ENCODE data around the gene DSP. TPM values are rescaled to one million over a fixed set of nuclear protein-coding genes. Genes with fewer than 3 reads are reported as not detected.

The DSP gene
- total and polyA plus RNA-seq, 10 of the 15 experiments (the other 5 are each of a cell fraction or from before 2014, with no cell fraction given), result under 0.01 to 0.36 (median 0.04) TPM; not detected in 4

DNA sequence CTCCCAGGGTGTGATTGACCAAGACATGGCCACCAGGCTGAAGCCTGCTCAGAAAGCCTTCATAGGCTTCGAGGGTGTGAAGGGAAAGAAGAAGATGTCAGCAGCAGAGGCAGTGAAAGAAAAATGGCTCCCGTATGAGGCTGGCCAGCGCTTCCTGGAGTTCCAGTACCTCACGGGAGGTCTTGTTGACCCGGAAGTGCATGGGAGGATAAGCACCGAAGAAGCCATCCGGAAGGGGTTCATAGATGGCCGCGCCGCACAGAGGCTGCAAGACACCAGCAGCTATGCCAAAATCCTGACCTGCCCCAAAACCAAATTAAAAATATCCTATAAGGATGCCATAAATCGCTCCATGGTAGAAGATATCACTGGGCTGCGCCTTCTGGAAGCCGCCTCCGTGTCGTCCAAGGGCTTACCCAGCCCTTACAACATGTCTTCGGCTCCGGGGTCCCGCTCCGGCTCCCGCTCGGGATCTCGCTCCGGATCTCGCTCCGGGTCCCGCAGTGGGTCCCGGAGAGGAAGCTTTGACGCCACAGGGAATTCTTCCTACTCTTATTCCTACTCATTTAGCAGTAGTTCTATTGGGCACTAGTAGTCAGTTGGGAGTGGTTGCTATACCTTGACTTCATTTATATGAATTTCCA is 43.9 kb downstream of the DSP start:
- ChIA-PET RAD21 (ENCODE audit: unreplicated experiment) (no interaction called here), POLR2A (no interaction called here), SMC1A (ENCODE audit: uncharacterized antibody, unreplicated experiment) (no interaction called here), CTCF (no interaction called here)
- ATAC-seq (no peak), FAIRE-seq (no peak), DNase-seq (ENCODE audit: low read depth, low spot score) (no peak)
- in situ Hi-C loops (cut with MboI) (no loop called here), intact Hi-C loops (cut with micrococcal nuclease; ENCODE audit: unreplicated experiment) (no loop called here)
- WGBS (ENCODE audit: insufficient coverage, insufficient replicate concordance, low lambda C conversion rate, missing lambda C conversion rate), result 76% methylated on average over 27 of the region's 28 CpGs
- Histone ChIP-seq H3K79me2 (ENCODE audit: control insufficient read depth, insufficient read depth, low read length) (peaks cover 6% of the 10 kb centered on the region), H3K4me2 (ENCODE audit: control insufficient read depth, insufficient read depth) (no peak overlapping the region), H3K36me3 (ENCODE audit: control insufficient read depth in 2 of 2, insufficient read depth in 2 of 2, low read length in 1 of 2) (no peaks in the 10 kb centered on the region), H3K9ac (ENCODE audit: control insufficient read depth, insufficient read depth, low read length) (no peak overlapping the region), H2AFZ (ENCODE audit: control insufficient read depth, low read depth, low read length) (no peak overlapping the region), H3K9me3 (replicated peaks; ENCODE audit: control insufficient read depth, insufficient read depth, low read length) (no peaks in the 10 kb centered on the region), H3K27ac (ENCODE audit: control insufficient read depth, insufficient read depth) (no peak overlapping the region), H4K20me1 (ENCODE audit: control insufficient read depth, insufficient read depth) (no peaks in the 10 kb centered on the region), H3K27me3 (replicated peaks in 1 of 2; ENCODE audit: control insufficient read depth in 2 of 2, insufficient read depth in 2 of 2, low read length in 1 of 2) (no peaks in the 10 kb centered on the region; a peak in 1 of 4 replicates), H3K4me1 (ENCODE audit: control insufficient read depth, insufficient read depth, low read length) (no peaks in the 10 kb centered on the region), H3K4me3 (no peak overlapping the region)
- TF ChIP-seq BCL11A (IDR thresholded peaks at IDR 0.05; ENCODE audit: low read depth, low read length) (no peak), TAF1 (IDR thresholded peaks at IDR 0.05; ENCODE audit: borderline replicate concordance, low read depth, low read length) (no peak), ZNF622 (IDR thresholded peaks at IDR 0.05) (no peak), NRF1 (conservative IDR thresholded peaks at IDR 0.05; ENCODE audit: low read depth, low read length) (no peak), SPI1 (IDR thresholded peaks at IDR 0.05; ENCODE audit: borderline replicate concordance, insufficient read depth, low read depth, low read length) (no peak), JUNB (IDR thresholded peaks at IDR 0.05) (no peak)
- BruUV-seq (replicated peaks), result no TSS peak

DNA sequence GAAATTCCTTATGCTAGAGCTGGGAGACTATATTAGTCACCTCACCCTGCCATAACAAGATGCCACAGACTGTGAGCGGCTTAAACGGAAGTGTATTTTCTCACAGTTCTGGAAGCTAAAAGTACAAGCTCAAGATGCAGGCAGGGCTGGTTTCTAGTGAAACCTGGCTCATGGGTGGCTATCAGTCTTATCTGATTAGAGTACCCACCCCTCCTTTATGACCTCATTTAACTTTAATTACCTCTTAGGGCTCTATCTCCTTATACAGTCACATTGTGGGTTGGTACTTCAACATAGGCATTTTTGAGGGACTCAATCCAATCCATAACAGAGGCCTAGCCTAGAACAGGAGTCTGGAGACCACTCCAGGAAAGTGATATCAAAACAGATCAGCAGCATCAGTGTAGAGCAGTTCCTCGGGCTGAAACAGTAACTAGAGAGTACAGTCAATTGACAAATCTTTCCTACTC is 46.2 kb downstream of the DSP start:
- DNase-seq (ENCODE audit: low read depth, low spot score), result no peak
- in situ Hi-C loops (cut with MboI), result no loop called here
- no peak overlapping the region for H3K4me2 ChIP-seq (ENCODE audit: control insufficient read depth, insufficient read depth)
- H3K27me3 ChIP-seq (replicated peaks in 1 of 2; ENCODE audit: control insufficient read depth in 2 of 2, insufficient read depth in 2 of 2, low read length in 1 of 2), result no peaks in the 10 kb centered on the region
- no peak overlapping the region for H3K9ac ChIP-seq (ENCODE audit: control insufficient read depth, insufficient read depth, low read length)
- RAD21 ChIA-PET (ENCODE audit: unreplicated experiment), result no interaction called here
- POLR2A ChIA-PET, result interaction anchor here (0.6 kb wide), 1 partner anchor 12 kb away, joined by 3 read pairs; no protein-coding TSS in a partner anchor
- no peak for FAIRE-seq
- intact Hi-C loops (cut with micrococcal nuclease; ENCODE audit: unreplicated experiment), result no loop called here
- no peaks in the 10 kb centered on the region for H4K20me1 ChIP-seq (ENCODE audit: control insufficient read depth, insufficient read depth)
- BruUV-seq (replicated peaks), result no TSS peak
- H3K4me3 ChIP-seq, result no peak overlapping the region
- whole genome bisulfite sequencing (ENCODE audit: insufficient coverage, insufficient replicate concordance, low lambda C conversion rate, missing lambda C conversion rate), result 64% methylated on average over 3 of the region's 3 CpGs
- H3K36me3 ChIP-seq (ENCODE audit: control insufficient read depth in 2 of 2, insufficient read depth in 2 of 2, low read length in 1 of 2), result no peaks in the 10 kb centered on the region
- peaks cover 24% of the 10 kb centered on the region for H3K79me2 ChIP-seq (ENCODE audit: control insufficient read depth, insufficient read depth, low read length)
- H3K9me3 ChIP-seq (replicated peaks; ENCODE audit: control insufficient read depth, insufficient read depth, low read length), result no peaks in the 10 kb centered on the region
- SMC1A ChIA-PET (ENCODE audit: uncharacterized antibody, unreplicated experiment), result interaction anchor here (0.9 kb wide), 1 partner anchor 9 kb away, joined by 3 read pairs; no protein-coding TSS in a partner anchor
- H2AFZ ChIP-seq (ENCODE audit: control insufficient read depth, low read depth, low read length), result no peak overlapping the region
- TF ChIP-seq GATAD2B (conservative IDR thresholded peaks at IDR 0.05; ENCODE audit: low read depth) (no peak), NFIC (IDR thresholded peaks at IDR 0.05; ENCODE audit: low read depth, low read length) (no peak), RCOR1 (conservative IDR thresholded peaks at IDR 0.05; ENCODE audit: low read depth, low read length) (no peak), RB1 (IDR thresholded peaks at IDR 0.05; ENCODE audit: borderline replicate concordance) (no peak), NFYA (IDR thresholded peaks at IDR 0.05; ENCODE audit: borderline replicate concordance, low read depth, low read length) (no peak), SREBF1 (IDR thresholded peaks at IDR 0.05; ENCODE audit: low read length) (no peak), TCF7 (IDR thresholded peaks at IDR 0.05; ENCODE audit: borderline replicate concordance) (no peak), SIN3A (IDR thresholded peaks at IDR 0.05; ENCODE audit: low read depth, low read length) (no peak), CEBPB (IDR thresholded peaks at IDR 0.05; ENCODE audit: borderline replicate concordance in 1 of 2, low read depth in 2 of 2, low read length in 2 of 2) (no peak)
- TF ChIP-seq, protein P1, sequence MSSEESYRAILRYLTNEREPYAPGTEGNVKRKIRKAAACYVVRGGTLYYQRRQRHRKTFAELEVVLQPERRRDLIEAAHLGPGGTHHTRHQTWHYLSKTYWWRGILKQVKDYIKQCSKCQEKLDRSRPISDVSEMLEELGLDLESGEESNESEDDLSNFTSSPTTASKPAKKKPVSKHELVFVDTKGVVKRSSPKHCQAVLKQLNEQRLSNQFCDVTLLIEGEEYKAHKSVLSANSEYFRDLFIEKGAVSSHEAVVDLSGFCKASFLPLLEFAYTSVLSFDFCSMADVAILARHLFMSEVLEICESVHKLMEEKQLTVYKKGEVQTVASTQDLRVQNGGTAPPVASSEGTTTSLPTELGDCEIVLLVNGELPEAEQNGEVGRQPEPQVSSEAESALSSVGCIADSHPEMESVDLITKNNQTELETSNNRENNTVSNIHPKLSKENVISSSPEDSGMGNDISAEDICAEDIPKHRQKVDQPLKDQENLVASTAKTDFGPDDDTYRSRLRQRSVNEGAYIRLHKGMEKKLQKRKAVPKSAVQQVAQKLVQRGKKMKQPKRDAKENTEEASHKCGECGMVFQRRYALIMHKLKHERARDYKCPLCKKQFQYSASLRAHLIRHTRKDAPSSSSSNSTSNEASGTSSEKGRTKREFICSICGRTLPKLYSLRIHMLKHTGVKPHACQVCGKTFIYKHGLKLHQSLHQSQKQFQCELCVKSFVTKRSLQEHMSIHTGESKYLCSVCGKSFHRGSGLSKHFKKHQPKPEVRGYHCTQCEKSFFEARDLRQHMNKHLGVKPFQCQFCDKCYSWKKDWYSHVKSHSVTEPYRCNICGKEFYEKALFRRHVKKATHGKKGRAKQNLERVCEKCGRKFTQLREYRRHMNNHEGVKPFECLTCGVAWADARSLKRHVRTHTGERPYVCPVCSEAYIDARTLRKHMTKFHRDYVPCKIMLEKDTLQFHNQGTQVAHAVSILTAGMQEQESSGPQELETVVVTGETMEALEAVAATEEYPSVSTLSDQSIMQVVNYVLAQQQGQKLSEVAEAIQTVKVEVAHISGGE (CRISPR knock-in tag; IDR thresholded peaks at IDR 0.05), result no peak
- peaks cover 3% of the 10 kb centered on the region; the same call in 1 of the 2 replicates for H3K4me1 ChIP-seq (ENCODE audit: control insufficient read depth, insufficient read depth, low read length)
- CTCF ChIA-PET, result no interaction called here
- no peak for ATAC-seq
- H3K27ac ChIP-seq (ENCODE audit: control insufficient read depth, insufficient read depth), result no peak overlapping the region
